IMR-90 (cell line): ENCODE data around the gene ZMAT5. TPM values are rescaled to one million over a fixed set of nuclear protein-coding genes. Genes with fewer than 3 reads are reported as not detected.

Experiments used
- ATAC-seq: fragments of 200-7000 bp; cut with Tn5 transposase; 2 replicates; pipeline ENCODE4 v1.9.1; 2020; ENCODE audit warnings: low read depth, mild to moderate bottlenecking, moderate library complexity
- BruUV-seq: library from RNA; stranded (reverse); fragments of 400-500 nt; replicated peaks from 2 replicates; lab custom pipeline; 2021; lab: Mats Ljungman, UMichigan
- CTCF ChIA-PET: fragments of 300-600 bp; formaldehyde crosslinking; extraction: SDS; loops from one replicate; lab custom pipeline; 2021; ENCODE audit warnings: antibody characterized with exemption; lab: Yijun Ruan, JAX
- POLR2A ChIA-PET: fragments of 300-600 bp; sonication (Branson Sonifier 250); formaldehyde crosslinking; loops from one replicate; lab custom pipeline; 2022; ENCODE audit warnings: antibody characterized with exemption; ENCODE audit not compliant: unreplicated experiment; lab: Charles Lee
- DNase-seq: peaks from one replicate; pipeline ENCODE4 v3.0.0; 2013
- H2AFZ ChIP-seq: replicated peaks from 2 replicates; pipeline ENCODE3; 2013; ENCODE audit warnings: low read length, mild to moderate bottlenecking; ENCODE audit not compliant: poor library complexity
- H2AK5ac ChIP-seq: 2 replicates; pipeline ENCODE4 v1.6.1; 2013; ENCODE audit warnings: low read depth, low read length, inconsistent platforms
- H2AK9ac ChIP-seq: replicated peaks from 2 replicates; pipeline ENCODE3; 2013; ENCODE audit warnings: mild to moderate bottlenecking, low read depth, low read length, moderate library complexity; ENCODE audit not compliant: poor library complexity
- H2BK120ac ChIP-seq: 2 replicates; pipeline ENCODE4 v1.6.1; 2013; ENCODE audit warnings: low read depth, low read length, inconsistent platforms
- H2BK15ac ChIP-seq: 3 replicates; pipeline ENCODE4 v1.6.1; 2013; ENCODE audit warnings: low read depth, low read length, inconsistent platforms
- H2BK20ac ChIP-seq: 2 replicates; pipeline ENCODE4 v1.6.1; 2013; ENCODE audit warnings: low read depth, mild to moderate bottlenecking, inconsistent platforms, low read length, moderate library complexity
- H2BK5ac ChIP-seq: 2 replicates; pipeline ENCODE4 v1.6.1; 2013; ENCODE audit warnings: mild to moderate bottlenecking, low read depth, low read length, inconsistent platforms; ENCODE audit not compliant: poor library complexity, severe bottlenecking
- H3K14ac ChIP-seq: replicated peaks from 2 replicates; pipeline ENCODE4 v1.6.1; 2013; ENCODE audit warnings: low read depth, low read length, inconsistent platforms
- H3K18ac ChIP-seq: 2 replicates; pipeline ENCODE4 v1.6.1; 2013; ENCODE audit warnings: low read depth, low read length, control low read depth
- H3K23ac ChIP-seq: 2 replicates; pipeline ENCODE4 v1.6.1; 2013; ENCODE audit warnings: low read depth, low read length, inconsistent platforms
- H3K27ac ChIP-seq: 2 replicates; pipeline ENCODE4 v1.5.1; 2013; ENCODE audit warnings: mild to moderate bottlenecking, control low read depth, low read length; ENCODE audit not compliant: insufficient read depth
- H3K27me3 ChIP-seq: 2 replicates; pipeline ENCODE4 v1.6.1; 2013; ENCODE audit warnings: low read length; ENCODE audit not compliant: control insufficient read depth, insufficient read depth
- H3K36me3 ChIP-seq: 2 replicates; pipeline ENCODE4 v1.6.1; 2013; ENCODE audit warnings: low read length, mixed read lengths; ENCODE audit not compliant: control insufficient read depth, insufficient read depth
- H3K4ac ChIP-seq: 2 replicates; pipeline ENCODE4 v1.6.1; 2013; ENCODE audit warnings: low read depth, low read length, inconsistent platforms
- H3K4me1 ChIP-seq: 2 replicates; pipeline ENCODE4 v1.6.1; 2013; ENCODE audit warnings: low read length, mixed read lengths; ENCODE audit not compliant: control insufficient read depth, insufficient read depth
- H3K4me2 ChIP-seq: 2 replicates; pipeline ENCODE4 v1.6.1; 2013; ENCODE audit warnings: low read depth, mild to moderate bottlenecking, control low read depth, low read length, moderate library complexity
- H3K4me3 ChIP-seq: 2 replicates; pipeline ENCODE4 v1.5.1; 2013; ENCODE audit warnings: low read depth, mild to moderate bottlenecking, control low read depth, low read length, moderate library complexity; ENCODE audit not compliant: insufficient read depth
- H3K56ac ChIP-seq: 2 replicates; pipeline ENCODE4 v1.6.1; 2013; ENCODE audit warnings: low read length, inconsistent platforms; ENCODE audit not compliant: insufficient read depth; ENCODE audit errors: extremely low read depth
- H3K79me1 ChIP-seq, 2 experiments: 2 replicates each; pipeline ENCODE4 v1.6.1; 2013; ENCODE audit warnings: low read length in 2 of 2, inconsistent platforms in 1 of 2, low read depth in 1 of 2
- H3K9ac ChIP-seq: 2 replicates; pipeline ENCODE4 v1.6.1; 2013; ENCODE audit warnings: low read depth, low read length, control low read depth
- H3K9me1 ChIP-seq: 2 replicates; pipeline ENCODE4 v1.6.1; 2013; ENCODE audit warnings: low read length, inconsistent platforms; ENCODE audit not compliant: insufficient read depth
- H3K9me3 ChIP-seq: 2 replicates; pipeline ENCODE4 v1.6.1; 2013; ENCODE audit warnings: low read length; ENCODE audit not compliant: control insufficient read depth, insufficient read depth
- H4K20me1 ChIP-seq: 2 replicates; pipeline ENCODE4 v1.6.1; 2013; ENCODE audit warnings: low read length, inconsistent platforms; ENCODE audit not compliant: insufficient read depth
- H4K5ac ChIP-seq: 2 replicates; pipeline ENCODE4 v1.6.1; 2013; ENCODE audit warnings: mild to moderate bottlenecking, low read depth, low read length, control low read depth
- H4K8ac ChIP-seq, 2 experiments: 2 replicates each; pipeline ENCODE4 v1.6.1; 2013; ENCODE audit warnings: low read depth in 2 of 2, low read length in 2 of 2, control low read depth in 1 of 2, inconsistent platforms in 1 of 2
- H4K91ac ChIP-seq: 2 replicates; pipeline ENCODE4 v1.6.1; 2013; ENCODE audit warnings: low read depth, low read length, inconsistent platforms; ENCODE audit not compliant: insufficient read depth
- CHD1 ChIP-seq: IDR thresholded peaks from 2 replicates; pipeline ENCODE4 v1.6.1; 2012; ENCODE audit warnings: low read depth, low read length, improper control_type of control experiment
- FOS ChIP-seq: fragments of 150-350 bp; IDR thresholded peaks from 2 replicates; pipeline ENCODE4 v1.6.1; 2016; ENCODE audit warnings: low read depth, low read length
- MAFK ChIP-seq: IDR thresholded peaks from 2 replicates; pipeline ENCODE4 v1.6.1; 2012; ENCODE audit warnings: low read depth, low read length, improper control_type of control experiment
- MAZ ChIP-seq: IDR thresholded peaks from 2 replicates; pipeline ENCODE4 v1.6.1; 2012; ENCODE audit warnings: low read depth, mild to moderate bottlenecking, low read length, improper control_type of control experiment, moderate library complexity, borderline replicate concordance
- MXI1 ChIP-seq: IDR thresholded peaks from 2 replicates; pipeline ENCODE4 v1.6.1; 2012; ENCODE audit warnings: low read depth, mild to moderate bottlenecking, low read length, moderate library complexity, borderline replicate concordance
- NFE2L2 ChIP-seq: fragments of 150-350 bp; IDR thresholded peaks from 2 replicates; pipeline ENCODE4 v1.6.1; 2016; ENCODE audit warnings: low read depth, mild to moderate bottlenecking, low read length
- POLR2A ChIP-seq: IDR thresholded peaks from 2 replicates; pipeline ENCODE4 v1.6.1; 2012; ENCODE audit warnings: mild to moderate bottlenecking, low read depth, low read length
- WGBS, 2 experiments: methylation state at CpG; one replicate each; pipeline versions ENCODE4 v1.1.5 to v1.1.7; 2013; ENCODE audit warnings: missing lambda C conversion rate in 2 of 2; ENCODE audit not compliant: insufficient read length in 1 of 2; ENCODE audit errors: extremely low coverage in 2 of 2; 5-methylcytosine and 5-hydroxymethylcytosine counted together
- dilution Hi-C: fragments of 300-500 bp; cut with HindIII; formaldehyde crosslinking; loops from one replicate; pipeline ENCODE4 v1.14.3; 2018; ENCODE audit warnings: low sequenced_read_pairs; ENCODE audit not compliant: unreplicated experiment
- in situ Hi-C: fragments of 300-500 bp; cut with MboI; formaldehyde crosslinking; loops from 3 replicates; pipeline ENCODE4 v1.14.3; 2019; ENCODE audit warnings: low sequenced_read_pairs, inconsistent platforms, mixed read lengths
- intact Hi-C: fragments of 100-400 bp; cut with micrococcal nuclease; formaldehyde crosslinking; loops from 2 replicates; pipeline ENCODE4 v1.10.0; 2022
- polyA plus RNA-seq, 3 experiments: library from polyadenylated mRNA; depleted of rRNA; stranded (reverse); fragments of >200 nt; gene quantifications; 2 replicates each; pipeline ENCODE4 v1.2.3, GENCODE V29; 2012; ENCODE audit warnings: low replicate concordance in 1 of 3
- total RNA-seq: library from RNA; depleted of rRNA; stranded (reverse); fragments of >200 nt; gene quantifications from 2 replicates; pipeline ENCODE4 v1.2.3, GENCODE V29; 2012
- TF ChIP-seq, protein P1 (sequence below): fragments of 150-350 bp; IDR thresholded peaks from 2 replicates; pipeline ENCODE4 v1.6.1; 2016; ENCODE audit warnings: low read depth, mild to moderate bottlenecking, low read length, moderate library complexity, borderline replicate concordance
- TF ChIP-seq, protein P2 (sequence below): conservative IDR thresholded peaks from 2 replicates; pipeline ENCODE4 v1.5.1; 2012; ENCODE audit warnings: mild to moderate bottlenecking, low read depth, low read length, improper control_type of control experiment
- TF ChIP-seq, protein P3 (sequence below): fragments of 150-350 bp; IDR thresholded peaks from 2 replicates; pipeline ENCODE4 v1.6.1; 2017; ENCODE audit warnings: mild to moderate bottlenecking, antibody characterized with exemption, low read length, low read depth

Gene ZMAT5
- total and polyA plus RNA-seq, 2 of the 4 experiments (the other 2 are of a cell fraction): 21.7 to 31.8 TPM

DNA sequence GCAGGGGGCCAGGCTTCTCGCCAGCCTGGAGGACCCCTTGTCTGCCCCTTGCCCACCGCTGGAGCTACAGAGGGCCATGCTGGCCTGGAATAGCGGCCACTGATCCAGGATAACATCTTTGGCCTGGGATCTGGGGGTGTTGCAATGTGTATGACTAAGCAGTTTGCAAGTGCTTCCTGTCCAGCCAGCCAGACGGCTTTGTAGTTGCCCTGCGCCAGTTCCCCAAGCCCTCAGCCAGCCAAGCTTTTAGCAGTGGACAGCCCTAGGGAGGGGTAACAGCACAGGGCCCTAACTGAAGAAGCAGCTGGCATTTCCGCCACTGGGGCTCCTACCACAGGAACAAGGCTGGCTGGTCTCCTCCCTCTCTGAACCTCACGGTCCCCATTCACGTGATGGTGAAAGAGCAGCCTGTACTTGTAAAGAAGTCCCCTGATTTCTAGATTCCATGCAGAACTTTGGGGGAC is 32.4 kb upstream of the ZMAT5 start (continued):
- TF ChIP-seq MAFK: peak; percentile 72

- H3K18ac ChIP-seq: peak overlapping the region; percentile 89
- CTCF ChIA-PET: interaction anchor here (1.3 kb wide), 1 partner anchor 207 kb away, joined by 5 read pairs; no protein-coding TSS in a partner anchor
- peak overlapping the region; percentile 34 for H3K56ac ChIP-seq
- in situ Hi-C loops (no loop called here), intact Hi-C loops (no loop called here), dilution Hi-C loops (no loop called here)
- H3K14ac ChIP-seq: peak overlapping the region; percentile 84
- peak overlapping the region; percentile 92 for H2BK5ac ChIP-seq
- peak overlapping the region; percentile 83 for H4K5ac ChIP-seq
- TF ChIP-seq, protein P1, sequence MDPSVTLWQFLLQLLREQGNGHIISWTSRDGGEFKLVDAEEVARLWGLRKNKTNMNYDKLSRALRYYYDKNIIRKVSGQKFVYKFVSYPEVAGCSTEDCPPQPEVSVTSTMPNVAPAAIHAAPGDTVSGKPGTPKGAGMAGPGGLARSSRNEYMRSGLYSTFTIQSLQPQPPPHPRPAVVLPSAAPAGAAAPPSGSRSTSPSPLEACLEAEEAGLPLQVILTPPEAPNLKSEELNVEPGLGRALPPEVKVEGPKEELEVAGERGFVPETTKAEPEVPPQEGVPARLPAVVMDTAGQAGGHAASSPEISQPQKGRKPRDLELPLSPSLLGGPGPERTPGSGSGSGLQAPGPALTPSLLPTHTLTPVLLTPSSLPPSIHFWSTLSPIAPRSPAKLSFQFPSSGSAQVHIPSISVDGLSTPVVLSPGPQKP: no peak
- TF ChIP-seq MAFK (no peak), FOS (no peak), MXI1 (no peak), NFE2L2 (no peak), CHD1 (no peak), POLR2A (no peak), MAZ (no peak)
- TF ChIP-seq, protein P2, sequence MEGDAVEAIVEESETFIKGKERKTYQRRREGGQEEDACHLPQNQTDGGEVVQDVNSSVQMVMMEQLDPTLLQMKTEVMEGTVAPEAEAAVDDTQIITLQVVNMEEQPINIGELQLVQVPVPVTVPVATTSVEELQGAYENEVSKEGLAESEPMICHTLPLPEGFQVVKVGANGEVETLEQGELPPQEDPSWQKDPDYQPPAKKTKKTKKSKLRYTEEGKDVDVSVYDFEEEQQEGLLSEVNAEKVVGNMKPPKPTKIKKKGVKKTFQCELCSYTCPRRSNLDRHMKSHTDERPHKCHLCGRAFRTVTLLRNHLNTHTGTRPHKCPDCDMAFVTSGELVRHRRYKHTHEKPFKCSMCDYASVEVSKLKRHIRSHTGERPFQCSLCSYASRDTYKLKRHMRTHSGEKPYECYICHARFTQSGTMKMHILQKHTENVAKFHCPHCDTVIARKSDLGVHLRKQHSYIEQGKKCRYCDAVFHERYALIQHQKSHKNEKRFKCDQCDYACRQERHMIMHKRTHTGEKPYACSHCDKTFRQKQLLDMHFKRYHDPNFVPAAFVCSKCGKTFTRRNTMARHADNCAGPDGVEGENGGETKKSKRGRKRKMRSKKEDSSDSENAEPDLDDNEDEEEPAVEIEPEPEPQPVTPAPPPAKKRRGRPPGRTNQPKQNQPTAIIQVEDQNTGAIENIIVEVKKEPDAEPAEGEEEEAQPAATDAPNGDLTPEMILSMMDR: no peak
- TF ChIP-seq, protein P3, sequence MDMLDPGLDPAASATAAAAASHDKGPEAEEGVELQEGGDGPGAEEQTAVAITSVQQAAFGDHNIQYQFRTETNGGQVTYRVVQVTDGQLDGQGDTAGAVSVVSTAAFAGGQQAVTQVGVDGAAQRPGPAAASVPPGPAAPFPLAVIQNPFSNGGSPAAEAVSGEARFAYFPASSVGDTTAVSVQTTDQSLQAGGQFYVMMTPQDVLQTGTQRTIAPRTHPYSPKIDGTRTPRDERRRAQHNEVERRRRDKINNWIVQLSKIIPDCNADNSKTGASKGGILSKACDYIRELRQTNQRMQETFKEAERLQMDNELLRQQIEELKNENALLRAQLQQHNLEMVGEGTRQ: no peak
- peaks cover 38% of the 10 kb centered on the region for H3K36me3 ChIP-seq
- H2AK9ac ChIP-seq: peak overlapping the region; percentile 88
- H3K79me1 ChIP-seq: peaks cover 11 to 23% of the 10 kb centered on the region in 2 experiments; a peak in 3 of 4 replicates
- no peaks in the 10 kb centered on the region for H4K20me1 ChIP-seq
- peak overlapping the region; percentile 97 for H3K4ac ChIP-seq
- peak overlapping the region; percentile 97 for H2BK120ac ChIP-seq
- no peaks in the 10 kb centered on the region for H3K9me3 ChIP-seq
- H2BK15ac ChIP-seq: peak overlapping the region; percentile 85; the same call in 2 of the 3 replicates
- DNase-seq (no peak), ATAC-seq (no peak)
- POLR2A ChIA-PET: no interaction called here
- peak overlapping the region; percentile 87 for H2AK5ac ChIP-seq
- no CpG with 5 or more reads among the region's 2 CpGs for WGBS, 2 experiments
- H3K4me1 ChIP-seq: peaks cover 12% of the 10 kb centered on the region
- peak overlapping the region; percentile 96 for H4K91ac ChIP-seq
- H4K8ac ChIP-seq: peak overlapping the region; percentile 63 to 89
- peak overlapping the region; percentile 22 for H3K9ac ChIP-seq
- no peak overlapping the region for H3K4me3 ChIP-seq
- peak overlapping the region; percentile 86 for H3K27ac ChIP-seq
- 0 out of 2 replicates have a peak overlapping the region, but pooled peaks have one; percentile 8 for H3K4me2 ChIP-seq
- BruUV-seq: no TSS peak
- peak overlapping the region; percentile 64 for H2AFZ ChIP-seq
- peaks cover 20% of the 10 kb centered on the region for H3K9me1 ChIP-seq
- peak overlapping the region; percentile 19 for H3K23ac ChIP-seq
- H2BK20ac ChIP-seq: peak overlapping the region; percentile 97
- H3K27me3 ChIP-seq: no peaks in the 10 kb centered on the region
These were observed 32.0 kb upstream of the ZMAT5 start for GRCh38 chr22:29798801-29799200.
